Immature natural killer cell (primary cell): ENCODE measurements around the gene PIP4K2A. TPM values are rescaled to one million over a fixed set of nuclear protein-coding genes. Genes with fewer than 3 reads are reported as not detected.

Experiments used
- DNase-seq, 3 donors: peaks; one replicate each; pipeline ENCODE4 v3.0.0; 2022; ENCODE audit warnings: mixed read lengths in 1 of 3
- H3K27ac Mint-ChIP-seq, 6 donors: one replicate each; pipeline ENCODE4 v1.8.0; 2020; ENCODE audit warnings: mixed read lengths in 6 of 6, mild to moderate bottlenecking in 5 of 6, inconsistent platforms in 4 of 6, moderate library complexity in 3 of 6
- H3K27me3 Mint-ChIP-seq, 3 donors: one replicate each; pipeline ENCODE4 v1.8.0; 2020 to 2021; ENCODE audit warnings: low read depth in 3 of 3, mild to moderate bottlenecking in 3 of 3, mixed read lengths in 3 of 3, moderate library complexity in 3 of 3, inconsistent platforms in 1 of 3
- H3K36me3 Mint-ChIP-seq, 3 donors: one replicate each; pipeline ENCODE4 v1.8.0; 2020; ENCODE audit warnings: mixed read lengths in 3 of 3, inconsistent platforms in 2 of 3, mild to moderate bottlenecking in 2 of 3
- H3K4me1 Mint-ChIP-seq, 2 donors: one replicate each; pipeline ENCODE4 v1.8.0; 2020; ENCODE audit warnings: inconsistent platforms in 2 of 2, mild to moderate bottlenecking in 2 of 2, mixed read lengths in 2 of 2, moderate library complexity in 1 of 2
- H3K4me3 Mint-ChIP-seq, 5 donors: one replicate each; pipeline ENCODE4 v1.8.0; 2020; ENCODE audit warnings: mild to moderate bottlenecking in 5 of 5, mixed read lengths in 5 of 5, inconsistent platforms in 3 of 5, moderate library complexity in 3 of 5
- H3K9me3 Mint-ChIP-seq, 6 donors: one replicate each; pipeline ENCODE4 v1.8.0; 2020; ENCODE audit warnings: mild to moderate bottlenecking in 6 of 6, mixed read lengths in 6 of 6, inconsistent platforms in 4 of 6, moderate library complexity in 3 of 6
- polyA plus RNA-seq, 3 donors: library from polyadenylated mRNA; unstranded; fragments of 300-500 nt; fragmentation: Illumina TruSeq; gene quantifications; one replicate each; pipeline ENCODE4 v1.2.3, GENCODE V29; 2021

PIP4K2A gene
- polyA plus RNA-seq, 3 donors from 2014 or later, result 62.9 to 138 (median 80.3) TPM

DNA sequence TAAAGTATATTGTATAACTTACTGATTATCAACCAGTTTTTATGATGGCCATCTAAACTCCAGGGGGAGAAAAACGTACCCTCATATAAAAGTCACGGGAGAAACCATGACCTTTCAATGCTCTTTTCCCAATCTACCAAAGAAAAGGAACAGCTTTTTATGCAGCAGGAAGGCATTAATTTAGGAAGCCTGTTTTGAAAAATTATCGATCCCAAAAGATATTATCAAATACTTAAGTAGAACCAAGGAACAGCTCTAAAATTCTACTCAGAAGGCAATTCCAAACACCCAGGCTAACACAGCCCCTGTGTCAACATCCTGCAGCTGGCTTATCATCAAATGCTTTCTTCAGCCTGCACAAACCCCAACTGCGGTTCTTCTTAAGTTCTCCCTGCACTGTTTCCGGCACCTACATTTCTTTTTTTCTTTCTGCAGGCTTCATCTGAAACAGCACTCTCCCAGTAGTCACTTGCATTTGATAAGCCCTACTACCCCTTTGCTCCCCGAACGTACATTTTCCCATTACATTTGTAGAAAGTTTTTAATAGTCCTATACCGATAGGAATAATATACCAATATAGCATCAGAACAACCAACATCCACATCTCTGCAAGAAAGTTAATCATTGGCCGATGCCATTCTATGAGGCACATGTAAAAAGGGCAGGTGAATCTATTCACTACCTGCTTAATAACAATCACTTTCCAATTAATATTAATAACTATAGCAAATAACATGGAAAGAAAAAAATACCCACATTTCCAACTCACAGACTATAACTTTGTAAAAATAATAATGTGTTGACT is 47.9 kb downstream of the PIP4K2A start:
- Mint-ChIP-seq H3K4me1 (peaks cover 90 to 100% of the 10 kb centered on the region in 2 donors), H3K27ac (peak overlapping the region; percentile 80 to 95 (median 90)), H3K36me3 (no peaks in the 10 kb centered on the region), H3K4me3 (peak overlapping the region; percentile 74 to 94 (median 84)), H3K9me3 (no peaks in the 10 kb centered on the region), H3K27me3 (peaks cover 0 to 3% (median 2%) of the 10 kb centered on the region in 3 donors)
- peak; percentile 68 to 74 (median 73) for DNase-seq

DNA sequence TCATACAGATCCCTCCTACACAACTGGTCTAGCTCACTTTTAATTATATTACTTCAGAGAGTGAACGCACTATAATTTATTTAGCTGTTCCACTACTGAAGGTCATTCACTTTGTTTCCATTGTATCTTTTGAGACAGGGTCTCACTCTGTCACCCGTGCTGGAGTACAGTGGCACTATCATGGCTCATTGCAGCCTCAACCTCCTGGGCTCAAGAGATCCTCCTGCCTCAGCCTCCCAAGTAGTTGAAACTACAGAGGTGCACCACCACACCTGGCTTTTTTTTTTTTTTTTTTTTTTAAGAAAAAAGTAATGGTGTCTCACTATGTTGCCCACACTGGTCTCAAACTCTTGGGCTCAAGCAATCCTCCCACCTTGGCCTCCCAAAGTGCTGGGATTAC is 49.0 kb downstream of the PIP4K2A start:
- DNase-seq, result no peak
- no peaks in the 10 kb centered on the region for H3K9me3 Mint-ChIP-seq
- H3K27me3 Mint-ChIP-seq, result peaks cover 0 to 3% (median 2%) of the 10 kb centered on the region in 3 donors
- peak overlapping the region; percentile 80 to 95 (median 86) for H3K27ac Mint-ChIP-seq
- peak overlapping the region in 4 of 5 donors; percentile 19 to 84 (median 38) for H3K4me3 Mint-ChIP-seq
- H3K36me3 Mint-ChIP-seq, result no peaks in the 10 kb centered on the region
- peaks cover 91 to 99% of the 10 kb centered on the region in 2 donors for H3K4me1 Mint-ChIP-seq

DNA sequence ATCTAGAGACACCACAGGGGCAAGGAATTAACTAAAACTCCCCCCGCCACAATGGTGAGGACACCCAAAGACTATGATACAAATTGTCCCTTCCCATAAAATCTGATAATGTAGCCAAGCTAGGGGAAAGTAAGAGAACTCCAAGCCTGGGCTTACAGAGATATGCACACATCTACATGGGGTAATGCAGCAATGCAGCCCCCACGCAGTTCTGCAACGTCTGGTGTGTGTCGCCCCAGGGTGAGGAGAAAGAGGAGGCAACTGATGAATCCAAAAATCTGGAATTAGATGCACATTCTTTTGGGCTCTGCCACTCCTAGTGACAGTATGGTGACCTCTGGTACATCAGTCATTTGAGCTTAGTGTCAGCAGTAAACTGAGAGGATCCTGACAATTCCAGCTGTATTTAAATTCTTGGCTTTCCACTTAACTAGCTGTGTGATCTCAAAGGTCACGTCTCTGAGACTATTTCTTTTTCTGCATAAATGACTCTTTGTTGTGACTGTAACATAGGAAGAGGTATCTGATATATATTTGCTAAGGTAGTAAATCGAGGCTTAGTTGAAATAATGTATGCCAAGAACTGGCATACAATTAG is 51.5 kb downstream of the PIP4K2A start:
- no peak for DNase-seq
- Mint-ChIP-seq H3K9me3 (no peaks in the 10 kb centered on the region), H3K4me3 (peak overlapping the region in 1 of 5 donors; percentile 1), H3K4me1 (peaks cover 91 to 99% of the 10 kb centered on the region in 2 donors), H3K27ac (peak overlapping the region; percentile 61 to 92 (median 86)), H3K27me3 (peaks cover 0 to 2% (median 2%) of the 10 kb centered on the region in 3 donors), H3K36me3 (no peaks in the 10 kb centered on the region)

DNA sequence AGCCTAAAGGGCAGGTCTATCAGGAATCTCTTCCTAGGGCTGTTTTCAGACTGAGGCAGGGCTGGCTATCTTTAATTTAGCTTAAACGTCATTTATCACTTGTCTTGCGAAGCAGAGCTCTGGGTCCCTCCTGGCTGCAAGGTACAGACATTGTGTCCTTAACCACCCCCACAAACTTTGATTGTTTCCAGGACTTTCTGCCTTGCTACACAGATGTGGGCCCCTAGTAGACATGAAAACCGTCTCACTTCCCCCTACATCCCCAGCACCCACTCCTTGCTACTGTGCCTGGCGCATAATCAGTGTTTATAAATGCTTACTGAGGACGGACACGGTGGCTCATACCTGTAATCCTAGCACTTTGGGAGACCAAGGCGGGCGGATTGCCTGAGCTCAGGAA is 54.5 kb downstream of the PIP4K2A start:
- peak overlapping the region in 4 of 5 donors; percentile 20 to 40 (median 38) for H3K4me3 Mint-ChIP-seq
- H3K36me3 Mint-ChIP-seq, result peaks cover 0 to 6% (median 4%) of the 10 kb centered on the region in 3 donors
- no peak for DNase-seq
- peaks cover 0 to 5% (median 4%) of the 10 kb centered on the region in 3 donors for H3K27me3 Mint-ChIP-seq
- H3K4me1 Mint-ChIP-seq, result peaks cover 93 to 99% of the 10 kb centered on the region in 2 donors
- peak overlapping the region; percentile 84 to 94 (median 93) for H3K27ac Mint-ChIP-seq
- H3K9me3 Mint-ChIP-seq, result no peaks in the 10 kb centered on the region

DNA sequence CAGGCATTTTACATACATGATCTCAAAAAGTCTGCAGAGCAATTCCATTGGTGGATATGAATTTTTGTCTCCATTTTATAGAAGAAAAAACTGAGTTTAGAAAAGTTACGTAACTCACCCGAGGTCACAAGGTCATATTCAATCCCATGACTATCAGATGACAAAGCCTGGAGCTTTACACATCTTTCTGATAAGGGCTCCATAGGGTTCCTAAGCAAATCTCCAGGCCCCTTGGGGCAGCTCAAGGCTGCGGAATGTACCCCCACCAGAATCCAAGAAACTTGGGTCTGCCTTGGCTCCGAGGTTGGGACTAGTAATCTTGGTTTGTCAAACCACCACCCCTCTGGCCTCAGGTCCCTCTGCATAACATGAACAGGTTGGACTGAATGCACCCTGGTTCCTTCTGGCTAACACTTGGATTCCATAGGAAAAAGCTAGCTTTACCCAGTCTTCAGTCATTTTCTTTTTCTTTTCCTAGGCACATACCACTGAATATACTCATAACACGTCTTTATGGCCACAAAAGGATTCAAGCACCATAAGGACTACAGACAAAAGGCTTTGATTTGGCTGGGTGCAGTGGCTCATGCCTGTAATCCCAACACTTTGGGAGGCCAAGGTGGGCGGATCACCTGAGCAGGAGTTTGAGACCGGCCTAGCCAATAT is 55.5 kb downstream of the PIP4K2A start:
- Mint-ChIP-seq H3K4me1 (peaks cover 95 to 99% of the 10 kb centered on the region in 2 donors), H3K27ac (peak overlapping the region; percentile 91 to 100 (median 94)), H3K9me3 (no peaks in the 10 kb centered on the region), H3K36me3 (peaks cover 0 to 6% (median 4%) of the 10 kb centered on the region in 3 donors), H3K27me3 (peaks cover 0 to 5% (median 4%) of the 10 kb centered on the region in 3 donors), H3K4me3 (peak overlapping the region in 4 of 5 donors; percentile 38 to 86 (median 69))
- DNase-seq, result no peak

DNA sequence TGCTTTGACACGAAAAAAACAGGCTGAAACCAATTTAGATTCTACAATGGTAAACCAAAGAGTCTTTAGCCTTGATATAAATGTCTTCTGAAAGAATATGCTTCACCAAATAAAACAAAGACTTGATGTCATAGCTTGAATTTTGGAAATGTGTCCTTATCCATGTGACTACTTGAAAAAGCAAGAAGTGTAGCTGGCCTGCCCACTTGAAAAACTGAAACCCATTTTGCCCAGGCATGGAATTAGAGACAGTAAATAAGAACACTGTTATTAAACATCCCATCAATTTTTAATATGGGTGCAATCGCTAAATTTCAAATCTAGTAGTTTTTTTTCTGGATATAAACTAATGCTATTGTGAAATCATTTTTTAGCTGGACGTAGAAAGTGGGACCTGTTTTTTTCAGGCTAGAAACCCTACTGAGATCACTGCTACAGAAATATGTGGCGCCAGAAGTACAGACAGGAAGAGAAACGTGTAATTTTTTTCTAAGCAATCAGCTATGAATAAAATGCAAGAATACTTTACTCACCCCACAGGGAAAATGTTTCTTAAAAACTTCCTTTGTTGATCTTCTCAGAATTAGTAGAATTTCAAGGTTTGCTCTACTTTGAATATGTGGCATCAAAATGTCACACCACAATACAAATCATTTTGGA is 56.7 kb downstream of the PIP4K2A start:
- H3K9me3 Mint-ChIP-seq, result no peaks in the 10 kb centered on the region
- H3K27ac Mint-ChIP-seq, result peak overlapping the region; percentile 91 to 100 (median 94)
- H3K36me3 Mint-ChIP-seq, result peaks cover 7 to 12% (median 9%) of the 10 kb centered on the region in 3 donors
- H3K4me3 Mint-ChIP-seq, result peak overlapping the region; percentile 61 to 86 (median 66)
- peaks cover 5 to 7% (median 6%) of the 10 kb centered on the region in 3 donors for H3K27me3 Mint-ChIP-seq
- no peak for DNase-seq
- peaks cover 99% of the 10 kb centered on the region in 2 donors for H3K4me1 Mint-ChIP-seq

DNA sequence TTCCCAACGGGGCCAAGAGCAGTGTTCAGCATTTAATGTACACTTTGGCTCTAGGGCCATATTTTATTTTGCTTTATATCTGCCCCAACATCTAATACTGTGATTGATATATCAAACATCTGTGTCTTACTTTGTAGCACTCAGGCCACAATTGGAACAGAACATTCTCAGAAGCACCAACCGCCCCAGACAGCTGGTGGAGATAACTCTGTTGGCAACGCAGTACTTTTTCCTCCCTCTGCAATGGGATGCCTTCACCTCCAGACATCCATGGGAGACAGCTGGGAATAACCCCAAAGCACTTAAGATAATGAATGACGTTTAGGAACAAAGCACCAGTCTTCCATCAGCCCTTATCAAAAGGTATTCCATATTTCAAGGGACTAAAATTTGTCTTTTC is 57.4 kb downstream of the PIP4K2A start:
- Mint-ChIP-seq H3K27ac (peak overlapping the region; percentile 91 to 100 (median 94)), H3K4me1 (peaks cover 99% of the 10 kb centered on the region in 2 donors), H3K36me3 (peaks cover 8 to 16% (median 9%) of the 10 kb centered on the region in 3 donors), H3K4me3 (peak overlapping the region; percentile 61 to 86 (median 66)), H3K27me3 (peaks cover 5 to 7% (median 7%) of the 10 kb centered on the region in 3 donors), H3K9me3 (no peaks in the 10 kb centered on the region)
- no peak for DNase-seq

DNA sequence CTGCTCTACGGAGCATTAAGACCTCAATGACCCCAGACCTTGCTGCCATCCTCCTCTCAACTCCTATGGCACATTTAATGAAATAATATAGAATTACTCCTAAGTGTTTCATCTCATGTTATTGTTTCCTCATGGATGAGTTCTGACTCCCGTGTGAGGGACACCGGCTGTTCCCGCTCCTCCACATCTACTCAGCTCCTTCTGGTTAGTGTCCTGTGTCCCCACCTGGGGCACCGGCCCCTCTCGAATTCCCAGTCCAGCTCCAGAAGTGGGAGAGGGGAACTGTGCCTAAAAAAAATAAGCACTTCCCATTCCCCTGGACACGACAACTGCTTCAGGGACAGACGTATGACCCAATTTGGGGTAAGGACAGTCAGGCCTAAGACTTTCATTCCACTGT is 58.3 kb downstream of the PIP4K2A start:
- Mint-ChIP-seq H3K9me3 (no peaks in the 10 kb centered on the region), H3K27me3 (peaks cover 5 to 15% (median 7%) of the 10 kb centered on the region in 3 donors)

DNA sequence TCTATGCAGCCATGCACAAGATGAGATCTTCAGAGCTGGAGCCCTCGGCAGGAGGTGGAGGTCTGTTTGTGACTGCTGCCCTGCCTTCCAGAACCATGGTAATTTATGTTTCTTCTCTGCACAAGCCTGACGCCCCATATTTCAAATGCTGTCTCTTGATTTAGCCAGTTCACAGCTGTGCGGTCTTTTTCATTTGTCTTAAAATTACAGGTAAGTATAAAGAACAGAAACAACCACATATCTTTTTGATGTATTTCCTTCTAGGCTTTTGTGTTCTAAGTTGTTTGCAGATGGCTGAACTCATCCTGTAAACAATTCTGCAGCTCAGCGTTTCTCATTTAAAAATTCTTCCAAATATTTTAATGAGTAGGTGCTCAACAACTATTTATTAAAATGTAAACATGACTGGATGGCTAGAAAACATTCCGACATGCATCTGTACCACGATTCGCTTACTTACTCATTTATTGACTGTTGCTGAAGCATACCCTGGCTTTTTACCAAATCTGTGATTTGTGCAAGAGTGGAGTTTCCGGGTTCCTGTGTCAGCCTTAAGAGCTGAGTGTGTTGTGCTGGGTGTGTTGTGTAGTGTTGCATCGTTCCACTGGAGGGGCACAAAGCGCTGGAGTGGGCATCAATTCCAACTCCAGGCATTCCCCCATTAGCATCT is 58.9 kb downstream of the PIP4K2A start:
- peak in 1 of 3 donors; percentile 38 for DNase-seq
- H3K27ac Mint-ChIP-seq, result peak overlapping the region; percentile 91 to 100 (median 94)
- peak overlapping the region; percentile 52 to 86 (median 61) for H3K4me3 Mint-ChIP-seq
- peaks cover 100% of the 10 kb centered on the region in 2 donors for H3K4me1 Mint-ChIP-seq
- peaks cover 5 to 15% (median 7%) of the 10 kb centered on the region in 3 donors for H3K27me3 Mint-ChIP-seq
- no peaks in the 10 kb centered on the region for H3K9me3 Mint-ChIP-seq
- H3K36me3 Mint-ChIP-seq, result peaks cover 12 to 20% (median 15%) of the 10 kb centered on the region in 3 donors

More for the DNA sequence above, 58.3 kb downstream of the PIP4K2A start:
- Mint-ChIP-seq H3K4me1 (peaks cover 100% of the 10 kb centered on the region in 2 donors), H3K27ac (peak overlapping the region; percentile 91 to 100 (median 94)), H3K36me3 (peaks cover 12 to 20% (median 13%) of the 10 kb centered on the region in 3 donors), H3K4me3 (peak overlapping the region; percentile 52 to 86 (median 61))
- DNase-seq, result no peak

DNA sequence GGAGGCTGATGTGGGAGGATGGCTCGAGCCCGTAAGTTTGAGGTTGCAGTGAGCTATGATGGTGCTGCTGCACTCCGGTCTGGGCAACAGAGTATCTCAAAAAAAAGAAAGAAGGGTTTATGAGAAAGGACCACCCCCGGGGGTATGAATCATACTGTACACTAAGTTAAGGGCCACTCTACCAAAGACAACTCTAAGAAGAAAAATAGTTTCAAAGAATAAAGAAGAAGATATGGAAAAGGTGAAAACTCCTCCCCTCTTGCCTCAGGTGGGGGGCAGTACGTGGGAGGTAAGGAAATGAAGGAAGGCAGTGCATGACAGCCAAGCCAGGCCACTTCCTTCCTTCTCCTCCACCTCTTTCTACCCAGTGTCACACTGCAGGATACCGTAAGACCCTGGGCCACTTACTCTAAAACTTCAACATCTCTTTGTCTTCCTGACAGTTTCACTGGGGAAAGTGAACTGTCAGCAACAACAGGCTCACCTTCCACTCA is 61.3 kb downstream of the PIP4K2A start:
- no peaks in the 10 kb centered on the region for H3K9me3 Mint-ChIP-seq
- peaks cover 100% of the 10 kb centered on the region in 2 donors for H3K4me1 Mint-ChIP-seq
- DNase-seq, result peak in 2 of 3 donors; percentile 46 to 51
- H3K27me3 Mint-ChIP-seq, result peaks cover 5 to 19% (median 8%) of the 10 kb centered on the region in 3 donors
- H3K4me3 Mint-ChIP-seq, result peak overlapping the region; percentile 77 to 89 (median 86)
- H3K36me3 Mint-ChIP-seq, result peaks cover 12 to 24% (median 15%) of the 10 kb centered on the region in 3 donors
- H3K27ac Mint-ChIP-seq, result peak overlapping the region; percentile 91 to 100 (median 94)

DNA sequence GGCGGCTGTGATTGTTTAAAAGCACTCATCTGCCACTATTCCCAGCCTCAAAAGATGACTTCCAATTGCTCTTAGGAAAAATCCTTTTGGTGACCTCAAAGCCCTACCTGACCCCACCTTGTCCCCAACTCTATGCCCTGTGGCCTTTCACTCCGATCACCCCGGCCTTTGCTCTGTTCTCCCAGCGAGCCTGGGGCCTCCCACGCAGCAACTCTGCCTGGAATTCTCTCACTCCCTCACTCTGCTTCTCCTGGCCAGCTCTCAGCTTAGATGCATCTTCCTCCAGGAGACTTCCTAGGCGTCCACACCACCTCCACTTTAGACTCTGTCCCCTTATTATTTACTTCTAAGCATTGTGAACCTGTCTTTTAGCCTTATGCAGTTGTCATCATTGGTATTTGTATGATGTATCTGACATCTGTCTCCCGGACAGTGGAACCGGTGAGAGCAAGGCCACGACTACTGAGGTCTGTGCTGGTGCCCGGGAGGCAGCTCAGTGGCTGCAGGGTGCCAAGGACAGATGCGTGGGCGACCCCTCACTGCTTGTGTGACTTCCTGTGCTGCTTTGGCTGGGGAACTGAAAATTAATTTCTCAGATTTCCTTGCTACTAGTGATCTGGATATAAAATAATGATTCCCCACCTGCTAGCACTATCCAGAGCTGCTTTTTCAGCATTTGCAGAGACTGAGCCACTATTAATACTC is 63.0 kb downstream of the PIP4K2A start:
- Mint-ChIP-seq H3K27me3 (peaks cover 5 to 25% (median 12%) of the 10 kb centered on the region in 3 donors), H3K4me1 (peaks cover 100% of the 10 kb centered on the region in 2 donors), H3K4me3 (peak overlapping the region; percentile 77 to 89 (median 86)), H3K36me3 (peaks cover 10 to 18% (median 12%) of the 10 kb centered on the region in 3 donors), H3K9me3 (no peaks in the 10 kb centered on the region), H3K27ac (peak overlapping the region; percentile 91 to 100 (median 94))
- DNase-seq, result peak; percentile 62 to 65 (median 64)

DNA sequence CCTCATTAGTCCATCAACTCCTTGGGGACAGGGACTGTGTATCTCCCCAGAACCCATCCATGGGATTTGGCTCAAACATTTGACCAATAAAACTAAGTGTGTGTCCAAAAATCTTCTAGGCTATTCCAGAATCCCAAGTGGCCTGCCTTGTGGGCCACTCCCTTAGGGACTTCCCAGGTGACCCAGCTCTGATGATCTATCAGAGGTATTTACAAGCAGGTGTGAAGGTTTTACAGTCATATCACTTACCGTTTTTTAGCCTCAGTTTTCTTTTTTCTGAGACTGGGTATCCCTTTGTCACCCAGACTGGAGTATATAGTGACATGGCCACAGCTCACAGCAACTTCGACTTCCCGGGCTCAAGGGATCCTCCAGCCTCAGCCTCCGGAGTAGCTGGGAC is 64.4 kb downstream of the PIP4K2A start:
- Mint-ChIP-seq H3K4me1 (peaks cover 94 to 96% of the 10 kb centered on the region in 2 donors), H3K4me3 (peak overlapping the region; percentile 78 to 89 (median 86)), H3K27me3 (peaks cover 2 to 25% (median 12%) of the 10 kb centered on the region in 3 donors), H3K36me3 (peaks cover 10 to 18% (median 12%) of the 10 kb centered on the region in 3 donors), H3K9me3 (no peaks in the 10 kb centered on the region), H3K27ac (peak overlapping the region; percentile 91 to 100 (median 94))
- DNase-seq, result no peak
